NCI-H2107 (cell line): ENCODE results near the gene WNT7A.

Experiments used
- DNase-seq: peaks from one replicate; lab custom pipeline; 2025; lab: John Stamatoyannopoulos, UW

Gene WNT7A

GRCh38 chr3:13845806-13846205, 34.1 kb downstream of the WNT7A start:
- DNase-seq, result no peak

DNA sequence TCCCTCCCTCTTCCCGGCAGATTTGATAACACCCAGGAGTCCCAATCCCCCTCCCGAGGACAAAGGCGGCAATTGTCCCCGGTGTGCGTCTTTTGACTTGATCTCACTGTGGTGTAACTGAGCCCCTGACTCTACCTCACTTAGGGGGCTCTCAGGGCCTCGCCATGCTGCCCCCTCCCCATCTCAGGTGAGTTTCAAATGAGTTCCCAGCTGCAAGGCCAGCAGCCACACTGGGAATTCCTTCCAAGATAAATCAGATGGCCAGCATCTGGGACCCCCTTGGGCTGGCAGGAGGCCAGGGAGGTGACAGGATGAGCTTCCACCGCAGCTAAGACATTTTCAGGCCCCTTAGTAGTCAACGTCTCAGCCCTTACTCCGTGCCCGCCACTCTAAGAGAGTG, 35.0 kb downstream of the WNT7A start:
- no peak for DNase-seq

DNA sequence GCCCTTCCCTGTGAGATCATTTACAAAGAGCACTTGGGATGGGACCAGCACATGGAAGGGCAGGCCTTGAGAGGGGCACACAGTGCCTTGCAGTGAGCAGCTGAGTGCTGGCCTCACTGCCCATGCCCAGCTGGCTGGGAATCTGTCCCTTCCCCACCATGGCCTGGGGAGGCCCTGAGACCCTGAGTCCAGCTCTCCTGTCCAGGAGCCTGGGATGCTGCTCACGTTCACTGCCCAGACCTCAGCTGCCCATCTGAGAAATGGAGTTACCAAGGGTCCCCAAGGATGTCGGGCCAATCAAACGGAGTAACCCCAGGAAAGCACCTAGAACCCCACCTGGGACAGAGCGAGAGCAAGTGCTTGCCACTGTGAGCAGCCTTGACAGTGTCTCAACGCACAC, 35.6 kb downstream of the WNT7A start:
- DNase-seq, result no peak

- DNase-seq, result no peak
Measured at GRCh38 chr3:13843351-13843750, 36.5 kb downstream of the WNT7A start.

GRCh38 chr3:13842226-13842625, 37.6 kb downstream of the WNT7A start:
- DNase-seq, result no peak

DNA sequence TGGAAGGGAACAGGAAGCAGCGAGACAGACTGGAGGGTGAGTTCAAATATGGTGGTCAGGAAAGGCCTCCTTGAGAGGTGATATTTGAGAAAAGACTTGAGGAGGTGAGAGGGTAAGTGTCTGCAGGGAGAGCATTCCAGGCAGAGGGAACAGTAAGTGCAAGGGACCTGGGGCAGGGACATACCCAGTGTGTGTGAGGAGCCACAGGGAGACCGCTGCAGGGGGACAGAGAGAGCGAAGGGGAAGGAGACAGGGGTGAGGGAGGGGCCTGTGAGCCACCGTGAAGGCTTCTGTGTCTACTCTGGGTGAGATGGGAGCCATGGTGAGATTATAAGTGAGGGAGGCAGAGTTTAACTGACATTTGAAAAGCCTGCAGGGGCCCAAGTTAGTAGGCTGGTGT, 38.0 kb downstream of the WNT7A start:
- DNase-seq, result no peak

DNA sequence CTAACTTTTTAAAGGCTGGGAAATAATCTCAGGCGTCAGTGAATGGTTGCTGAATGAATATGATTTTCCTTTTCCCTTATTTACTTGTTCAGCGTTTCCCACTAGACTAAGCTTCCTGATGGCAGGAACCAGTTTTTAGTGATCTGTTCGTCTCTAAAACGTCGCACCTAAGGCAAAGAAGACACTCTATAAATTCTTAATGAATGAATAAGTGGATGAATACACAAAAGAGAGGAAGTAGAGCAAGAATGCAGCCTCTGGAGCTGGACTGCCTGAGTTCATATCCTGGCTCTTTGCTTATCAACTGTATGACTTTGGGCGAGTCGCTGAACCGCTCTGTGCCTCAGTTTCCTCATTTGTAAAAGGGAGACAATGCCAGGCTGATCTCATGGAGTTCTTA, 38.7 kb downstream of the WNT7A start:
- DNase-seq, result no peak

DNA sequence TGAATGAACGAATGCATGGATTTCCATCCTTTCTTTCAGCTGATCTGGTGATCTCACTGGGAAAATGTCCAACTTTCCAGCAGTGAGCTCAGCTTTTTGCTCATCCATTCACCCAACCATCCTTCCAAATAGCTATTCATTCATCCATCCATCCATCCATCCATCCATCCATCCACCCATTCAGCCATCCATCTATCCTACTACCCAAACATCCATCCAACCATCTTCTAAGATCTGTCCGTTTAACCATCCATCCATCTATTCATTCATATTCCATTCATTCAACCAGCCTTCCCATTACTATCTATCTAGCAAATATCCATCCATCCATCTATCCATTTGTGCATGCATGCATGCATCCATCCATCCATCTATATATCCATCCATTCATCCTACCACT, 39.4 kb downstream of the WNT7A start:
- DNase-seq, result no peak

DNA sequence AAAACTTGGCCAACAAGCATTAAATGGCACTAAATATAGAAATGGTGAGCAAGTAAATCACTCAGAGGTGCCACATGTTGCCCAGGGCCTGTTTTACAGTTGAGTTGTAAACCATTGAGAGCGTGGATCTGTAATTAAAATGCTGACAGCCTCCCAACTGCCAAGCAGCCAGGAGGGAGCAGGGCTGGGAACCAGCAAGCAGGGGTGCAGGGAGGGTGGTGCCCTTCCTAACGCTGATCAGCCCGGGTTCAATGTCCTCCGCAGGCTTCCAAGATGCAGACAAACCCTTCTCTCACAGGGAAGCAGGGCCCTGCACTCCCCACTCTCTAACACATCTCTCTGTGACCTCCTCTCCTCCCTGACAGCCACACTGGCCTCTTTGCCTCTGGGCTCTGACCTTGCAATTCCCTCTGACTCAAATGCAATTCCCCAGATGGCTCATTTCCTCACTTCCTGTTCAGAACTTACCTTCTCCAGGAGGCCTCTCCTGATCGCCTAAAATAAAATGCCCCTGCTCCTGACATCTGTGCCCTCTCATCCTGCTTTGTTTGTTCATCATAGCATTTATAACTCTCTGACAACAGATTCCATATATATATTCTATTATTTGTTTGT, 40.0 kb downstream of the WNT7A start:
- DNase-seq, result no peak

- DNase-seq, result no peak
Measured at GRCh38 chr3:13839253-13839652, 40.6 kb downstream of the WNT7A start.

GRCh38 chr3:13838421-13838820, 41.5 kb downstream of the WNT7A start:
- DNase-seq, result no peak

DNA sequence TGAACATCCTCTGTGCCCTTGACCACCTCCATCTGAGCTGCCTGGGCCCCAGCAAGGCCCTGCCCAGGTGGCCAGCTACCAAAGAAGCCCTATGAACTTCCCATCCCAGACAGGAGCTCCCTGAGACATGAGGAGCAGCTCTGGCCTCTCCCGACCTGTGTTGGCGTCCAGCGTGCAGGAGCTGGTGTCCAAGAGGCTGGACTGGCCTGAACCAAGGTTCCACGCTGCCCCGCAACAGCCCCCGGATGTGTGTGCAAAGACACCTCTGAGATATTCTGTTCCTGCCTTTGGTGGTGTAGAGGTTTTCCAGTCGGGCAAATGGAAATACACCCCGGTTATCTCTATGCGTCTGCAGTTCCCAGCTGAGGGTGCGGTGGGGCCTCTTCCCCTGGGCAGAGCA, 42.1 kb downstream of the WNT7A start:
- DNase-seq, result no peak

GRCh38 chr3:13836658-13837587, 42.9 kb downstream of the WNT7A start:
- no peak for DNase-seq

GRCh38 chr3:13835246-13835645, 44.6 kb downstream of the WNT7A start:
- no peak for DNase-seq

GRCh38 chr3:13834258-13835035, 45.4 kb downstream of the WNT7A start:
- DNase-seq, result no peak

GRCh38 chr3:13833506-13834257, 46.2 kb downstream of the WNT7A start:
- no peak for DNase-seq

DNA sequence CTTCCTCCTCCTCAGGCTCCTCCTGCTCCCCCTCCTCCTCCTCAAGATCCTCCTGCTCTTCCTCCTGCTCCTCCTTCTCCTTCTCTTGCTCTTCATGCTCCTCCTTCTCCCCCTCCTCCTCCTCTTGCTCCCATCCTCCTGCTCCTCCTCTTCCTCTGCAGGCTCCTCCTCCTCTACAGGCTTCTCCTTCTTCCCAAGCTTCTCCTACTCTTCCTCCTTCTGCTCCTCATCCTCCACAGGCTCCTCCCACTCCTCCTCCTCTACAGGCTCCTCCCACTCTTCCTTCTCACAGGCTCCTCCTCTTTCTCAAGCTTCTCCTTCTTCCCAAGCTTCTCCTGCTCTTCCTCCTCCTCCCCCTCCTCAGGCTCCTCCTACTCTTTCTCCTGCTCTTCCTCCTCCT, 47.7 kb downstream of the WNT7A start:
- no peak for DNase-seq

DNA sequence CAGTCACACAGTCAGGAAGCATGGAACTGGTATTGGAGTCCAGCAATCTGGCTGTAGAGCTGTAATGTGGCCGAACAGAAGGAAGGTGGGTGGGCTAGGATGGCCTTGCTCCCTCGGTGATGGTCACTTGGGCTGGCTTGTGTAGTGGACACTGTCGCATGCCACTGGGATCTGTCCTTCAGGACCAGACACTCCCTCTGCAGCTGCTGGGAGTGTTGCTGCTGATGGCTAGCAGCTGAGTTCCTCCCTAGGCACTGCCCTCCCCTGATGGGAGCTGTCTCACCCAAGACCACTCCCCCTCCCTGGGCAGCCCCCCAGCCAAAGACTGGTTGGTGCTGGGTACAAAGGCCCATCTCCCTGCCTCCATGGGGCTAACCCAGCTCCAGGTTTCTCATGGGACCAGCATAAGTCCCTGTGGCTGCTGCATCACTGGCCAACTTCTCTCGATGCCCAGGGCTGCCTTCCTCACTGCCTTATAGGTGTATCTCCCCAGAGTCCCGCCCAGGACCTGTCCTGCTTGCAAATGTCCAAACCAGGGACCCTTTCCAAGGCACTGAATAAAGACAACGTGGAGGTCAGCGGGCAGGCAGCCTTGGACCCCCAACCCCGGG, 48.4 kb downstream of the WNT7A start:
- DNase-seq, result no peak

GRCh38 chr3:13829311-13829710, 50.6 kb downstream of the WNT7A start:
- no peak for DNase-seq

DNA sequence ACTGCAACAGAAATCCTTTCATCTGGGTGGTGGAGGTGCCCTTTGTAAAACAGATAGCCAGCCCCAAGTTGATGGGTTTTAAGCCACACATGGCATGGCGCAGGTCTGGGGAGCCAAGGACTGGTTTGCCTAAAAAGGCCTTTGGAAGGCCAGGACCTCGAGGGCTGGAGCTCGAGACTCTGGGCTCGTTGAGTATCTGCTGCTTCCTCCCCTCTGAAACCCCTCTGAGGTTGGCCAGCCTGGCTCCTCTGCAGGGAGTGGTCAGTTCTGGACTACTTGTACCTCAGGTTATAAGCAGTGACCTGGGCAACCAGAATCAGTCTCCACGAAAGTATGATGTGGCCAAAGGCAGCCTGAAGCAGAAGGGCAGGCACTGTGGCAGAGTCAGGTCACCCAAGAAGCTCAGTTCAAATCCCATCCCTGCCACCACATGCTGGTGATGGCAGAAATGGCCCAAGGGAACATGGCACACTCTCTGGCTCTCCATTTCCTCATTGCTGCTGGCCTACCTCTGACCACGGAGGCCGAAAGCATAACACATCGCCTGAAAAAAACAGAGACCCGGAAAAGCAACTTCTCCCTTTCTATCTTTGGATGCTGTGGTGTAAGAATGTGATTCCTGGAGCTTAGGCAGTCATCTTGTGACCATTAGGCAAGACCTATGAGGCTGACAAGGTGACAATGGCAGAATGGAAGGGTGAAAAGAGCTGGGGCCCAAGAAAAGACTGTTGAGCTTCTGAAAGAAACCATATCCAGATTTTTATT, 51.2 kb downstream of the WNT7A start:
- no peak for DNase-seq

DNA sequence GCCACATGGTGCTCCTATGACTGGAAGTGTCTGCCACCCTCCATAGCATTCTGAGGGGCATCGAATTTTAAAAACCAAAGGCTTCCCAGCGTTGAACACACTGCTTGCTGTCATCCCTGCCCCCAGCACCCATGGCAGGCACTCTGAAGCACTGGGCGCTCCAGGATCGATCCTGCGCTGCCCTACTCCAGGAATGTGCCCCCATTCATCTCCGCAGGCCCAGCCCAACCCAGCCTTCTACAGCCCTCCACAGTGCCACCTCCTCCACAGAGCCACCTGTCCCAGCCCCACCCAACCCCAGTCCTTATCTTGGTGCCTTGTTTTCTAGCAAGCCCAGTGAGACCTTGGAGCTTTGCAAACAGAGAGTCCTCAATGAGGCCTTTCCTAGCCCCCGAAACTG, 52.2 kb downstream of the WNT7A start:
- DNase-seq, result no peak
